Loucy (cell line): ENCODE data around the gene SNX3.

Experiments used
- CTCF ChIP-seq: fragments of 200-600 bp; sonication (generic); conservative IDR thresholded peaks from 2 replicates; pipeline ENCODE4 v1.5.1; 2014; ENCODE audit warnings: mild to moderate bottlenecking, antibody characterized with exemption, low read length
- EZH2phosphoT487 ChIP-seq: fragments of 200-600 bp; IDR thresholded peaks from 2 replicates; pipeline ENCODE4 v1.6.1; 2018; ENCODE audit warnings: antibody characterized with exemption, mild to moderate bottlenecking, moderate library complexity, borderline replicate concordance

GRCh38 chr6:108309844-108310243, 49.0 kb upstream of the SNX3 start:
- TF ChIP-seq CTCF (no peak), EZH2phosphoT487 (no peak)
